HG03108 (cell line): ENCODE measurements around the gene F2RL1.
"Not testable (repeated sequence)": the region's sequence is repeated elsewhere in the genome, so short reads cannot be mapped to it uniquely, and the experiment has no call there.

Experiments
- ATAC-seq: cut with Tn5 transposase; IDR thresholded peaks from one replicate; pipeline ENCODE4 v1.9.1; 2021; ENCODE audit warnings: moderate library complexity; ENCODE audit not compliant: unreplicated experiment

Gene F2RL1

GRCh38 chr5:76818844-76819831 is at the start of gene F2RL1:
Gene F2RL1 (plus strand): TSS chr5:76819030. CDS start chr5:76819183, 153 bp downstream.
- ATAC-seq = no peak

GRCh38 chr5:76771041-76771440 is 47.8 kb upstream of the F2RL1 start:
- not testable (repeated sequence) for ATAC-seq

GRCh38 chr5:76771705-76772405 is 47.0 kb upstream of the F2RL1 start:
- no peak for ATAC-seq

GRCh38 chr5:76775921-76776320 is 42.9 kb upstream of the F2RL1 start:
- no peak for ATAC-seq

- ATAC-seq = no peak
These were observed 42.4 kb upstream of the F2RL1 start for GRCh38 chr5:76776391-76776790.

- not testable (repeated sequence) for ATAC-seq
These were observed 38.2 kb upstream of the F2RL1 start for GRCh38 chr5:76780616-76781015.

GRCh38 chr5:76781775-76782174 is 37.1 kb upstream of the F2RL1 start:
- no peak for ATAC-seq

- ATAC-seq = no peak
These were observed 36.4 kb upstream of the F2RL1 start for GRCh38 chr5:76782444-76782843.

- ATAC-seq = no peak
These were observed 31.6 kb upstream of the F2RL1 start for GRCh38 chr5:76787237-76787636.

GRCh38 chr5:76788362-76788761 is 30.5 kb upstream of the F2RL1 start:
- ATAC-seq = no peak

- ATAC-seq = not testable (repeated sequence)
These were observed 29.6 kb upstream of the F2RL1 start for GRCh38 chr5:76789275-76789674.

- ATAC-seq = no peak
These were observed 28.7 kb upstream of the F2RL1 start for GRCh38 chr5:76789991-76790581.

GRCh38 chr5:76790632-76791290 is 28.1 kb upstream of the F2RL1 start:
- no peak for ATAC-seq

GRCh38 chr5:76791461-76791860 is 27.4 kb upstream of the F2RL1 start:
- ATAC-seq = no peak

GRCh38 chr5:76794871-76795270 is 24.0 kb upstream of the F2RL1 start:
- no peak for ATAC-seq

- ATAC-seq = no peak
These were observed 19.2 kb upstream of the F2RL1 start for GRCh38 chr5:76799588-76799987.

GRCh38 chr5:76800579-76800978 is 18.3 kb upstream of the F2RL1 start:
- no peak for ATAC-seq

- ATAC-seq = no peak
These were observed 17.5 kb upstream of the F2RL1 start for GRCh38 chr5:76801159-76801802.

- ATAC-seq = no peak
These were observed 17.0 kb upstream of the F2RL1 start for GRCh38 chr5:76801803-76802195.

GRCh38 chr5:76804266-76804665 is 14.6 kb upstream of the F2RL1 start:
- no peak for ATAC-seq
